ENCODE data around the gene ZDHHC3. TPM values are rescaled to one million over a fixed set of nuclear protein-coding genes. Genes with fewer than 3 reads are reported as not detected.

The ZDHHC3 gene
- total and polyA plus RNA-seq, 2 donors (not counting 1 experiment from before 2014, with no cell fraction given) = 37.2 to 52.6 TPM

- peaks cover 35 to 37% of the 10 kb centered on the region in 2 donors for H3K4me1 ChIP-seq (ENCODE audit: control insufficient read depth in 2 of 2, insufficient read depth in 2 of 2, low read length in 2 of 2)
Observed at GRCh38 chr3:44982817-44983216, 6.8 kb upstream of the ZDHHC3 start.

GRCh38 chr3:44981751-44982150, 5.8 kb upstream of the ZDHHC3 start:
- Mint-ChIP-seq H3K4me1 (peaks cover 58% of the 10 kb centered on the region), H3K9me3 (ENCODE audit: insufficient read depth) (no peaks in the 10 kb centered on the region), H3K27me3 (no peaks in the 10 kb centered on the region), H3K27ac (peak overlapping the region; percentile 29), H3K4me3 (peak overlapping the region; percentile 56)
- Histone ChIP-seq H2AFZ (ENCODE audit: insufficient read depth, low read depth, low read length, poor library complexity, severe bottlenecking) (peak overlapping the region; percentile 35), H3K27ac (ENCODE audit: low read length in 2 of 2) (peak overlapping the region in 1 of 2 donors; percentile 59), H3K4me1 (ENCODE audit: control insufficient read depth in 2 of 2, insufficient read depth in 2 of 2, low read length in 2 of 2) (peaks cover 42 to 43% of the 10 kb centered on the region in 2 donors), H3K9ac (ENCODE audit: low read length) (no peak overlapping the region), H3K27me3 (replicated peaks in 1 of 4; ENCODE audit: control extremely low read depth in 1 of 4, control insufficient read depth in 3 of 4, insufficient read depth in 4 of 4, low read length in 3 of 4) (no peaks in the 10 kb centered on the region), H4K20me1 (ENCODE audit: control insufficient read depth, insufficient read depth, low read length, poor library complexity, severe bottlenecking) (peaks cover 48% of the 10 kb centered on the region), H3K79me2 (ENCODE audit: control insufficient read depth, insufficient read depth, low read length) (peaks cover 84% of the 10 kb centered on the region), H3K9me3 (ENCODE audit: control extremely low read depth in 1 of 3, control insufficient read depth in 2 of 3, insufficient read depth in 1 of 3, low read length in 2 of 3) (no peaks in the 10 kb centered on the region), H3K4me2 (replicated peaks; ENCODE audit: low read depth, low read length, poor library complexity, severe bottlenecking) (peak overlapping the region; percentile 47), H3K4me3 (ENCODE audit: control extremely low read depth in 1 of 5, extremely low read depth in 1 of 5, insufficient read depth in 1 of 5, low read depth in 2 of 5, low read length in 4 of 5) (no peak overlapping the region), H3K36me3 (replicated peaks in 1 of 2; ENCODE audit: control extremely low read depth in 1 of 2, control insufficient read depth in 1 of 2, extremely low read depth in 1 of 2, insufficient read depth in 2 of 2, low read length in 1 of 2) (peaks cover 0 to 6% of the 10 kb centered on the region in 2 experiments)
- POLR2A ChIA-PET = no interaction called here
- intact Hi-C loops (cut with micrococcal nuclease) = no loop called here
- TF ChIP-seq EZH2 (IDR thresholded peaks at IDR 0.05; ENCODE audit: borderline replicate concordance, insufficient read depth, low read depth, low read length, poor library complexity, severe bottlenecking) = no peak
- TF ChIP-seq CTCF (IDR thresholded peaks at IDR 0.05) = no peak
- 60% methylated on average over 3 of the region's 4 CpGs for WGBS (ENCODE audit: insufficient coverage)
- peak; percentile 39 for DNase-seq
- CTCF ChIA-PET = interaction anchor here (2.3 kb wide), 1 partner anchor 11 kb away, joined by 6 read pairs; no protein-coding TSS in a partner anchor
- peak; percentile 43 for ATAC-seq (ENCODE audit: low read depth)

More at GRCh38 chr3:44982817-44983216, 6.8 kb upstream of the ZDHHC3 start:
- H3K4me3 ChIP-seq (ENCODE audit: control extremely low read depth in 1 of 5, extremely low read depth in 1 of 5, insufficient read depth in 1 of 5, low read depth in 2 of 5, low read length in 4 of 5) = no peak overlapping the region
- peaks cover 52% of the 10 kb centered on the region for H3K4me1 Mint-ChIP-seq
- H3K9me3 Mint-ChIP-seq (ENCODE audit: insufficient read depth) = no peaks in the 10 kb centered on the region
- no peak overlapping the region for H3K4me3 Mint-ChIP-seq
- H3K9me3 ChIP-seq (ENCODE audit: control extremely low read depth in 1 of 3, control insufficient read depth in 2 of 3, insufficient read depth in 1 of 3, low read length in 2 of 3) = no peaks in the 10 kb centered on the region
- no peak overlapping the region for H3K27ac ChIP-seq (ENCODE audit: low read length in 2 of 2)
- no peaks in the 10 kb centered on the region for H3K27me3 Mint-ChIP-seq
- peaks cover 0 to 6% of the 10 kb centered on the region in 2 experiments for H3K36me3 ChIP-seq (replicated peaks in 1 of 2; ENCODE audit: control extremely low read depth in 1 of 2, control insufficient read depth in 1 of 2, extremely low read depth in 1 of 2, insufficient read depth in 2 of 2, low read length in 1 of 2)
- intact Hi-C loops (cut with micrococcal nuclease) = no loop called here
- no peak overlapping the region for H2AFZ ChIP-seq (ENCODE audit: insufficient read depth, low read depth, low read length, poor library complexity, severe bottlenecking)
- no peak for DNase-seq
- WGBS (ENCODE audit: insufficient coverage) = 100% methylated on average over 1 of the region's 3 CpGs
- H3K27ac Mint-ChIP-seq = no peak overlapping the region
- no peak overlapping the region for H3K4me2 ChIP-seq (replicated peaks; ENCODE audit: low read depth, low read length, poor library complexity, severe bottlenecking)
- H4K20me1 ChIP-seq (ENCODE audit: control insufficient read depth, insufficient read depth, low read length, poor library complexity, severe bottlenecking) = peaks cover 48% of the 10 kb centered on the region
- TF ChIP-seq EZH2 (IDR thresholded peaks at IDR 0.05; ENCODE audit: borderline replicate concordance, insufficient read depth, low read depth, low read length, poor library complexity, severe bottlenecking) (no peak), CTCF (IDR thresholded peaks at IDR 0.05) (no peak)
- CTCF ChIA-PET = interaction anchor here (0.8 to 2.3 kb wide), 2 partner anchors 10 to 56 kb away, joined by 3 to 6 read pairs; no protein-coding TSS in a partner anchor
- ATAC-seq (ENCODE audit: low read depth) = no peak
- H3K9ac ChIP-seq (ENCODE audit: low read length) = no peak overlapping the region
- POLR2A ChIA-PET = no interaction called here
- H3K27me3 ChIP-seq (replicated peaks in 1 of 4; ENCODE audit: control extremely low read depth in 1 of 4, control insufficient read depth in 3 of 4, insufficient read depth in 4 of 4, low read length in 3 of 4) = no peaks in the 10 kb centered on the region
- peaks cover 74% of the 10 kb centered on the region for H3K79me2 ChIP-seq (ENCODE audit: control insufficient read depth, insufficient read depth, low read length)
